ENCODE data around the gene SORCS3. TPM values are rescaled to one million over a fixed set of nuclear protein-coding genes. Genes with fewer than 3 reads are reported as not detected.

SORCS3 gene
- total RNA-seq, 1 experiment from 2014 or later = not detected

DNA sequence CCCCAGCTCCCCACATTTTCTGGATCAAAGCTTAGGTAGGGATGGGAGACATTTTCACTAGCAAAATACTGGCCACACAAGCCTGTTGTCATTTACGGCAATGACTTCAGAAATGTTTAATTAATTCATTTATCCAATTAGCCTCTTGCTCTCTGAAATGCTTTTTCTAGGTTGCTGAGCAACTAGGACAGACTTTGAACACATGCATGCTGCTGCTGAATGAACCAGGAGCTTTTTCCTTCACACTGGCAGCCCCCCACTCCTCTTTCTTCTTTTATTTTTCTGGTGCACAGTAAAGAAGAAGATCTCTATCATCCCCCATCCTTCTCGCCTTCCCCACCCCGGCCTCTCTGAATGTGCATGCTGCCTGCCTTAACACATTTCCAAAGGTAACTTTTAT, 22.5 kb downstream of the SORCS3 start:
- DNase-seq (ENCODE audit: low read depth, low spot score) (no peak), ATAC-seq (no peak)
- CTCF ChIA-PET = no interaction called here
- no TSS peak for BruUV-seq (replicated peaks)
- no peaks in the 10 kb centered on the region for H3K9me3 ChIP-seq (ENCODE audit: control insufficient read depth, insufficient read depth, low read depth, low read length)
- no peaks in the 10 kb centered on the region for H3K4me1 ChIP-seq (ENCODE audit: control insufficient read depth, insufficient read depth, low read length)
- POLR2A ChIA-PET = no interaction called here
- in situ Hi-C loops (cut with HindIII; ENCODE audit: low pct_unique_long_range_greater_than_20kb, low sequenced_read_pairs) (no loop called here), intact Hi-C loops (cut with micrococcal nuclease; ENCODE audit: unreplicated experiment) (no loop called here)
- H3K36me3 ChIP-seq (ENCODE audit: control insufficient read depth, insufficient read depth, low read length) = no peaks in the 10 kb centered on the region
- H3K27ac ChIP-seq (ENCODE audit: low read length) = no peak overlapping the region
- no peak for TF ChIP-seq TCF7L2 (IDR thresholded peaks at IDR 0.05; ENCODE audit: low read depth, low read length)
- no peak for TF ChIP-seq POLR2AphosphoS5 (IDR thresholded peaks at IDR 0.05; ENCODE audit: low read depth, low read length)
- TF ChIP-seq, protein P1, sequence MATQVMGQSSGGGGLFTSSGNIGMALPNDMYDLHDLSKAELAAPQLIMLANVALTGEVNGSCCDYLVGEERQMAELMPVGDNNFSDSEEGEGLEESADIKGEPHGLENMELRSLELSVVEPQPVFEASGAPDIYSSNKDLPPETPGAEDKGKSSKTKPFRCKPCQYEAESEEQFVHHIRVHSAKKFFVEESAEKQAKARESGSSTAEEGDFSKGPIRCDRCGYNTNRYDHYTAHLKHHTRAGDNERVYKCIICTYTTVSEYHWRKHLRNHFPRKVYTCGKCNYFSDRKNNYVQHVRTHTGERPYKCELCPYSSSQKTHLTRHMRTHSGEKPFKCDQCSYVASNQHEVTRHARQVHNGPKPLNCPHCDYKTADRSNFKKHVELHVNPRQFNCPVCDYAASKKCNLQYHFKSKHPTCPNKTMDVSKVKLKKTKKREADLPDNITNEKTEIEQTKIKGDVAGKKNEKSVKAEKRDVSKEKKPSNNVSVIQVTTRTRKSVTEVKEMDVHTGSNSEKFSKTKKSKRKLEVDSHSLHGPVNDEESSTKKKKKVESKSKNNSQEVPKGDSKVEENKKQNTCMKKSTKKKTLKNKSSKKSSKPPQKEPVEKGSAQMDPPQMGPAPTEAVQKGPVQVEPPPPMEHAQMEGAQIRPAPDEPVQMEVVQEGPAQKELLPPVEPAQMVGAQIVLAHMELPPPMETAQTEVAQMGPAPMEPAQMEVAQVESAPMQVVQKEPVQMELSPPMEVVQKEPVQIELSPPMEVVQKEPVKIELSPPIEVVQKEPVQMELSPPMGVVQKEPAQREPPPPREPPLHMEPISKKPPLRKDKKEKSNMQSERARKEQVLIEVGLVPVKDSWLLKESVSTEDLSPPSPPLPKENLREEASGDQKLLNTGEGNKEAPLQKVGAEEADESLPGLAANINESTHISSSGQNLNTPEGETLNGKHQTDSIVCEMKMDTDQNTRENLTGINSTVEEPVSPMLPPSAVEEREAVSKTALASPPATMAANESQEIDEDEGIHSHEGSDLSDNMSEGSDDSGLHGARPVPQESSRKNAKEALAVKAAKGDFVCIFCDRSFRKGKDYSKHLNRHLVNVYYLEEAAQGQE (IDR thresholded peaks at IDR 0.05; ENCODE audit: insufficient read depth in 1 of 2, low read depth in 2 of 2, low read length in 1 of 2) = no peak
- TF ChIP-seq, protein P2, sequence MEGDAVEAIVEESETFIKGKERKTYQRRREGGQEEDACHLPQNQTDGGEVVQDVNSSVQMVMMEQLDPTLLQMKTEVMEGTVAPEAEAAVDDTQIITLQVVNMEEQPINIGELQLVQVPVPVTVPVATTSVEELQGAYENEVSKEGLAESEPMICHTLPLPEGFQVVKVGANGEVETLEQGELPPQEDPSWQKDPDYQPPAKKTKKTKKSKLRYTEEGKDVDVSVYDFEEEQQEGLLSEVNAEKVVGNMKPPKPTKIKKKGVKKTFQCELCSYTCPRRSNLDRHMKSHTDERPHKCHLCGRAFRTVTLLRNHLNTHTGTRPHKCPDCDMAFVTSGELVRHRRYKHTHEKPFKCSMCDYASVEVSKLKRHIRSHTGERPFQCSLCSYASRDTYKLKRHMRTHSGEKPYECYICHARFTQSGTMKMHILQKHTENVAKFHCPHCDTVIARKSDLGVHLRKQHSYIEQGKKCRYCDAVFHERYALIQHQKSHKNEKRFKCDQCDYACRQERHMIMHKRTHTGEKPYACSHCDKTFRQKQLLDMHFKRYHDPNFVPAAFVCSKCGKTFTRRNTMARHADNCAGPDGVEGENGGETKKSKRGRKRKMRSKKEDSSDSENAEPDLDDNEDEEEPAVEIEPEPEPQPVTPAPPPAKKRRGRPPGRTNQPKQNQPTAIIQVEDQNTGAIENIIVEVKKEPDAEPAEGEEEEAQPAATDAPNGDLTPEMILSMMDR (IDR thresholded peaks at IDR 0.05) = no peak
- no peak for TF ChIP-seq SIN3A (IDR thresholded peaks at IDR 0.05; ENCODE audit: borderline replicate concordance, insufficient read depth, low read depth, low read length)
- H3K27me3 ChIP-seq (ENCODE audit: control insufficient read depth, insufficient read depth, low read length) = peaks cover 4% of the 10 kb centered on the region
- no peak overlapping the region for H3K4me3 ChIP-seq (ENCODE audit: low read depth in 2 of 2, low read length in 2 of 2)

DNA sequence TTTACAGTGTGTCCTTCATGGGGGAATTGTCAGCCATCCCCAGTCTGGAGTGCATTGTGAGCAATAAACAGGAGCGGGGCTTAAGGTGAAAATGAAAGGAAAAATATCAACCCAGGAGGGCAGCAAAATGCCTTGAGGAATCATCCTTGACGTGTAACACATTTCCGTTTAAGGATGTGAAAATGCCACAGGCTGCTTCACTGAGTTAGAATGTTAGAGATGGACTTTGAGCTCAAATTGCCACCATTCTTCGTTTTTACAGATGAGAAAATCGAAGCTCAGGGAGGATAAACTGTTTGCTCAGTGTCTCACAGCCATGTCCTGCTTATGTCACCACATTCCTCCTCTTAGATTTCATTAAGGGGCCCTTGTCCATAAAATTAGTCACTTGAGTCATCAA, 23.1 kb downstream of the SORCS3 start:
- in situ Hi-C loops (cut with HindIII; ENCODE audit: low pct_unique_long_range_greater_than_20kb, low sequenced_read_pairs) = no loop called here
- no peak overlapping the region for H3K4me3 ChIP-seq (ENCODE audit: low read depth in 2 of 2, low read length in 2 of 2)
- H3K4me1 ChIP-seq (ENCODE audit: control insufficient read depth, insufficient read depth, low read length) = no peaks in the 10 kb centered on the region
- no peaks in the 10 kb centered on the region for H3K9me3 ChIP-seq (ENCODE audit: control insufficient read depth, insufficient read depth, low read depth, low read length)
- no peak overlapping the region for H3K27ac ChIP-seq (ENCODE audit: low read length)
- H3K27me3 ChIP-seq (ENCODE audit: control insufficient read depth, insufficient read depth, low read length) = peaks cover 4% of the 10 kb centered on the region
- CTCF ChIA-PET = no interaction called here
- intact Hi-C loops (cut with micrococcal nuclease; ENCODE audit: unreplicated experiment) = no loop called here
- BruUV-seq (replicated peaks) = no TSS peak
- no peak for DNase-seq (ENCODE audit: low read depth, low spot score)
- no peaks in the 10 kb centered on the region for H3K36me3 ChIP-seq (ENCODE audit: control insufficient read depth, insufficient read depth, low read length)
- TF ChIP-seq SIN3A (IDR thresholded peaks at IDR 0.05; ENCODE audit: borderline replicate concordance, insufficient read depth, low read depth, low read length) (no peak), POLR2AphosphoS5 (IDR thresholded peaks at IDR 0.05; ENCODE audit: low read depth, low read length) (no peak), TCF7L2 (IDR thresholded peaks at IDR 0.05; ENCODE audit: low read depth, low read length) (no peak)
- TF ChIP-seq, protein P2 (IDR thresholded peaks at IDR 0.05) = no peak
- TF ChIP-seq, protein P1 (IDR thresholded peaks at IDR 0.05; ENCODE audit: insufficient read depth in 1 of 2, low read depth in 2 of 2, low read length in 1 of 2) = no peak
- ATAC-seq = no peak
- POLR2A ChIA-PET = no interaction called here
